H1 (cell line): ENCODE results near the gene FMNL2. TPM values are rescaled to one million over a fixed set of nuclear protein-coding genes. Genes with fewer than 3 reads are reported as not detected.

Source experiments
- CHD1 ChIP-seq: IDR thresholded peaks from 2 replicates; pipeline ENCODE4 v1.6.1; 2012; ENCODE audit warnings: low read depth, low read length, improper control_type of control experiment
- KDM5A ChIP-seq: fragments of 200-600 bp; IDR thresholded peaks from 2 replicates; pipeline ENCODE4 v1.7.1; 2012; ENCODE audit warnings: mild to moderate bottlenecking, low read length, inconsistent platforms, mixed read lengths
- RAD21 ChIP-seq, 2 experiments: IDR thresholded peaks in 1 of 2; conservative IDR thresholded peaks in 1 of 2; 2 replicates each; pipeline ENCODE4 v1.6.1; 2011; ENCODE audit warnings: low read depth in 2 of 2, low read length in 2 of 2, improper control_type of control experiment in 1 of 2, inconsistent platforms in 1 of 2, mild to moderate bottlenecking in 1 of 2, moderate library complexity in 1 of 2
- SIRT6 ChIP-seq: IDR thresholded peaks from one replicate; pipeline ENCODE4 v1.7.1; 2012; ENCODE audit warnings: low read length, inconsistent platforms
- TAF1 ChIP-seq: IDR thresholded peaks from 2 replicates; pipeline ENCODE4 v1.6.1; 2011; ENCODE audit warnings: mild to moderate bottlenecking, low read depth, low read length
- polyA plus RNA-seq, 7 experiments: library from polyadenylated mRNA; depleted of rRNA in 3 of 7; stranded (reverse) in 5 of 7; unstranded in 2 of 7; fragments of >200 nt in 5 of 7; fragments of 200-250 nt in 2 of 7; gene quantifications; 1 replicate in 5 of 7; 2 replicates in 1 of 7; 4 replicates in 1 of 7; pipeline versions ENCODE4 v1.2.1 to v1.2.3, GENCODE V29; 2011 to 2013; ENCODE audit warnings: missing spikeins in 2 of 7, mixed read lengths in 2 of 7
- total RNA-seq: library from RNA; stranded (reverse); fragmentation: NEBNext Ultra II Directional; extraction: Animal tissue kit (Norgen Biotek cat#: 25700); gene quantifications from 2 replicates; pipeline ENCODE4 v1.2.1, GENCODE V29; 2021

Gene FMNL2
- total and polyA plus RNA-seq, 2 of the 8 experiments (the other 6 are each of a cell fraction or from before 2014, with no cell fraction given): 15.5 to 45.1 TPM

DNA sequence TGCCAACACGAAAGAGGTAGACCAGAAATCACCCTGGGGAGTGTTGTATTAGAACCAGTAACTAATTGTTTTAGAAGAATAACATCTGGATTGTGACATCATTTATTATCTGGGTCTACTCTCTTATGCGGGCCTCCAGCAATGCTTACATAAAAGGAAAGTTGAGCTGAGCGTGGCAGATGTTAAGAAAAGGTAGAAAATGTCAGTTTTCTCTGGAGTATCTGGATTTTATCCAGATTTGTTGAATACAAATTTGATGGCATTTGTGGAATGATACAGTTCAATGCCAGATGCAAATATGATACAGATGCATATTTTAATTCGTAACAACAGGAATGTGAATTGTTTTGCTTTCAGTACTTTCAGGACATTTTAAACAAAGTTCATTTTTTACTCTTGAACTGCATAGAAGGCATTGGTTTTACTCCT, 292.0 kb downstream of the FMNL2 start (continued):
- no peak for TF ChIP-seq CHD1
- no peak for TF ChIP-seq KDM5A
- TF ChIP-seq RAD21 (IDR thresholded peaks at IDR 0.05 in 1 of 2, conservative IDR thresholded peaks at IDR 0.05 in 1 of 2; ENCODE audit: low read depth in 2 of 2, low read length in 2 of 2): no peak
- TF ChIP-seq SIRT6: no peak
- no peak for TF ChIP-seq TAF1
